Fibroblast of villous mesenchyme (primary cell): ENCODE data around the gene IDH1. TPM values are rescaled to one million over a fixed set of nuclear protein-coding genes. Genes with fewer than 3 reads are reported as not detected.

ENCODE experiments used
- DNase-seq: peaks from one replicate; pipeline ENCODE4 v3.0.0-alpha.2; 2010; ENCODE audit warnings: low read depth
- H3K4me3 ChIP-seq: 2 replicates; pipeline ENCODE4 v1.5.1; 2011; ENCODE audit warnings: low read depth, mild to moderate bottlenecking, low read length
- total RNA-seq: library from RNA; depleted of rRNA; stranded (reverse); fragments of >200 nt; gene quantifications from 2 replicates; pipeline ENCODE4 v1.2.3, GENCODE V29; 2012
- TF ChIP-seq, protein P1 (sequence below): IDR thresholded peaks from 2 replicates; pipeline ENCODE4 v1.5.1; 2012; ENCODE audit warnings: low read depth, mild to moderate bottlenecking, low read length; ENCODE audit not compliant: insufficient read depth

IDH1 gene
- total RNA-seq, 1 donor = 215 TPM

DNA sequence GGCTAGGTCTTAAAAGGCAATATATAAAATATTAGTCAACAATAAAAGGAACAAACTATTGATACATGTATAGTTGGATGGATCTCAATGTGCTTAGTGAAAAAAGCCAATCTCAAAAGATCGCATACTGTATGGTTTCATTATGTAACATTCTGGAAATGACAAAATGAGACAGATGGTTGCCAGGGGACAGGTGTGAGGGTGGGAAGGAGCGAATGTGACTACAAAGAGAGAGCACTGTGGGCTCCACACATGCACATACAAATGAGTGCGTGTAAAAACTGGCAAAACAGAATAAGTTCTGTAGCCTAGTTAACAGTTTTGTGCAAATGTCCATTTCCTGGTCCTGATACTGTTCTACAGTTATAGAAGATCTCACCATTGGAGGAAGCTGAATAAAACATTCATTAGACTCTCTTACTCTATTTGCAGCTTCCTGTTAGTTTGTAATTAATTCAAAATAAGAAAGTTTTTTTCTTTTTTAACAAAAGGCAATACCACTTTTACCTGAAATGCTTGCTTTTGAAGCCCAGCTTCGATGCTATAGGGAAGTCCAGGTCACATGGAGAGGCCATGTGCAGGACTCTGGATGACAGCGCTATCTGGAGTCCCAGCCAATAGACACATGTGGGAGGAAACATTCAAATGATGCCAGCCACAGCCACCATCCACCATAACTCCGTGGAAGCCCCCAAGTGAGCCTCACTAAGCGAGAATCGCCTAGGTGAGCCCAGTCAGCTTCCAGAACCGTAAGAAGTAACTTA is 44.0 kb downstream of the IDH1 start:
- H3K4me3 ChIP-seq = no peak overlapping the region
- no peak for DNase-seq
- TF ChIP-seq, protein P1, sequence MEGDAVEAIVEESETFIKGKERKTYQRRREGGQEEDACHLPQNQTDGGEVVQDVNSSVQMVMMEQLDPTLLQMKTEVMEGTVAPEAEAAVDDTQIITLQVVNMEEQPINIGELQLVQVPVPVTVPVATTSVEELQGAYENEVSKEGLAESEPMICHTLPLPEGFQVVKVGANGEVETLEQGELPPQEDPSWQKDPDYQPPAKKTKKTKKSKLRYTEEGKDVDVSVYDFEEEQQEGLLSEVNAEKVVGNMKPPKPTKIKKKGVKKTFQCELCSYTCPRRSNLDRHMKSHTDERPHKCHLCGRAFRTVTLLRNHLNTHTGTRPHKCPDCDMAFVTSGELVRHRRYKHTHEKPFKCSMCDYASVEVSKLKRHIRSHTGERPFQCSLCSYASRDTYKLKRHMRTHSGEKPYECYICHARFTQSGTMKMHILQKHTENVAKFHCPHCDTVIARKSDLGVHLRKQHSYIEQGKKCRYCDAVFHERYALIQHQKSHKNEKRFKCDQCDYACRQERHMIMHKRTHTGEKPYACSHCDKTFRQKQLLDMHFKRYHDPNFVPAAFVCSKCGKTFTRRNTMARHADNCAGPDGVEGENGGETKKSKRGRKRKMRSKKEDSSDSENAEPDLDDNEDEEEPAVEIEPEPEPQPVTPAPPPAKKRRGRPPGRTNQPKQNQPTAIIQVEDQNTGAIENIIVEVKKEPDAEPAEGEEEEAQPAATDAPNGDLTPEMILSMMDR = no peak

DNA sequence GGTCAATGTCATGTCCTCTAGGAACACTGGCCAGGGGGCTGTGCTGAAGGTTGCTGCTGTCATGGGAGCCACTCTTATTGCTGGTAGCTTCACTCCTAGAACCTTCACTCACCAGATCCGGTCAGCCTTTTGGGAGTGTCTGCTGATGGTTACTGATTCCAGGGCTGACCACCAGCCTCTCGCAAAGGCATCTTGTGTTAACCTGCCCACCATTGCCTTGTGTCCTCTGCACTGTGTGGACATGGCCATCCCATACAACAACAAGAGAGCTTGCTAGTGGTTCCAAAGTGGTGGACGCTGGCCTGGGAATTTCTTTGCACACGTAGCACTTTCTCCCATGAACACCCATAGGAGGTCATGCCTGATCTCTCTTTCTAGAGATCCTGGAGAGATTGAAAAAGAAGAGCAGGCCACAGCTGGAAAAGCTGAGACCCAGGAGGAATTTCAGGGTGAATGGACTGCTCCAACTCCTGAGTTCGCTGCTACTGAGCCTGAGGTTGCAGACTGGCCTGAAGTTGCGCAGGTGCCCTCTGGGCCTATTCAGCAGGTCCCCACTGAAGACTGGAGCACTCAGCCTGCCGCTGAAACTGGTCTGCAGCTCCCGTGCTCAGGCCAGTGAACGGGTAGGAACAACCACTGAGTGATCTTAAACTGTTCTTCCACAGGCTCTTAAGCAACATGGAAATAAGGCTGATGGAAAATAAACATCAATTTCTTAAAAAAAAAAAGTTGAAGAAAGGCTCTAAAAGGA is 46.4 kb downstream of the IDH1 start:
- DNase-seq = no peak
- H3K4me3 ChIP-seq = no peak overlapping the region
- TF ChIP-seq, protein P1 = no peak

DNA sequence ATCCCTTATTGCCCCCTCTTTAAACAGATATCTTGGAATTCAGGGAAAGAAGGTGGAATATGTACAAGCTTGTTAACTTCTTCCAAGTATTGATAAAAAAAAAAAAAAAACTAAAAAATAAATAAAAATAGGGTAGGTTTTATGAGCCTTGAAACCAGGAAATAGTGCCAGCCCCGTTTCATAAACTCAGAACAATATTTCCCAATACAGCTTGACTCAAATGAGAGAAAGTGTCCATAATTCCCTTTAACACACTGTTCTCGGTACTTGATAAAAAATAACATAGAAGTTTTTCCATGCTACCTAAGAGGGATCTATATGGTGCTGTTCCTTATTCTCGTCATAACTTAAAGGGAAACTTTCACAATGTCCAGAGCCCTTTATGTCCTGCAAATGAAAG is 47.1 kb downstream of the IDH1 start:
- no peak overlapping the region for H3K4me3 ChIP-seq
- DNase-seq = no peak
- TF ChIP-seq, protein P1 = no peak

DNA sequence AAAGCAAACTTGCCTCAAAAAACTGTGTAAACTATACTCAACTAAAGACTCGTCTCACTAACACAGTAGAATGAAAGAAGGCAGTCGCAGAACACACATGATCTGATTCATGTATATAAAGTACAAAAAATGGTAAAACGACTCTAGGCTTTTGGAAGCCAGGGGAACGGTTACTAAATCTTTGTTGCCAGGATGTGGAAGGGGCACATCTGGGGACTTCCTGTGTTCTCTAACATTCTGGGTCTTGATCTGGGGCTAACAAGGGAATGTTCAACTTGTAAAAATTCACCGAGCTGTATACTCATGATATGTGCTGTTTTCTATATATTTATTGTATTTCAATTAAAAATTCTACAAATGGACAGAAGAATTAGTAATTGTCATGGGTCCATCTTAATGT is 50.7 kb downstream of the IDH1 start:
- H3K4me3 ChIP-seq = no peak overlapping the region
- no peak for DNase-seq
- TF ChIP-seq, protein P1 = no peak

DNA sequence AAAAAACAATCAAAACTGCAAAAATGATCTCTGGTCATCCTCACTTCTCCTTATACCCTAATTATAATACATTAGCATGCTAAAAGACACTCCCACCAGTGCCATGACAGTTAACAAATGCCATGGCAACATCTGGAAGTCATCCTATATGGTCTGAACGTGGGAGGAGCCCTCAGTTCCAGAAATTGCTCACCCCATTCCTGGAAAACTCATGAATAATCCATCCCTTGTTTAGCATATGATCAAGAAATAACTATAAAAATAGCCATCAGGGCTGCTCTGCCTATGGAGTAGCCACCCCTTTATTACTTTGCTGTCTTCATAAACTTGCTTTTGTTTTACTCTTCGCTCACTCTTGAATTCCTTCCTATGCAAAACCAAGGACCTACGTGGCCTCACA is 59.3 kb downstream of the IDH1 start:
- H3K4me3 ChIP-seq = no peak overlapping the region
- no peak for DNase-seq
- TF ChIP-seq, protein P1 = no peak

DNA sequence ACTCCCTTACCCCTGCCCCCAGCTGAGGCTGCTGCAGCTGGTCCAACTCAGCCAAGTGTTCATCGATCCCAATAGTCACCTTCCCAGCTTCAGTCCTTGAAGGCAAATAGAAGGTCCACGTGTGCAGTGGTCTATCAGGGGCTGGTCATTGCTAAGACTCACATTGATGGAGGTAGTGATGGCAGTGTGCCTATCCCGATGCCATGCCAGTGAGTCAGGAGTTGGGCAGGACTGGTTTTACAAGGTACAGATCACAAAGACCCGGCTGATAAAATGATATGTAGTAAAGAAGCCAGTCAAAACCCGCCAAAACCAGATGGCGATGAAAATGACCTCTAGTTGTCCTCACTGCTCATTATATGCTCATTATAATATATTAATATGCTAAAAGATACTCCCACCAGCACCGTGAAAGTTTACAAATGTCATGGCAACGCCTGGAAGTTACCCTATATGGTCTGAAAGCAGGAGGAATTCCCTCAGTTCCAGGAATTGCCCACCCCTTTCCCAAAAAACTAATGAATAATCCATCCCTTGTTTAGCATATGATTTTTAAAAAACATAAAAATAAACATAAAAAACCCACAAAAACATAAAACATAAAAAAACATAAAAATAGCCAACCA is 62.1 kb downstream of the IDH1 start:
- H3K4me3 ChIP-seq = no peak overlapping the region
- no peak for DNase-seq
- TF ChIP-seq, protein P1 = no peak
